Heart right ventricle (tissue), 16 donors: Measurements from ENCODE around the gene TTC36. TPM values are rescaled to one million over a fixed set of nuclear protein-coding genes. Genes with fewer than 3 reads are reported as not detected.

Source experiments
- ATAC-seq, 8 donors: fragments of 200-7000 bp; cut with Tn5 transposase; one replicate each; pipeline ENCODE4 v1.9.1; 2020; ENCODE audit warnings: mild to moderate bottlenecking in 8 of 8, moderate library complexity in 8 of 8, moderate number of reproducible peaks in 1 of 8
- DNase-seq, 2 donors: peaks; one replicate each; pipeline ENCODE4 v3.0.0-alpha.2; 2020
- H3K27ac ChIP-seq, 10 donors: fragments of 200-600 bp; sonication (generic) in 2 of 10; one replicate each; pipeline versions ENCODE4 v1.5.0 to v1.8.0; 2020 to 2022; ENCODE audit warnings: mild to moderate bottlenecking in 3 of 10
- H3K27me3 ChIP-seq, 7 donors: fragments of 200-600 bp; one replicate each; pipeline ENCODE4 v1.8.0; 2021 to 2022; ENCODE audit warnings: mild to moderate bottlenecking in 2 of 7
- H3K36me3 ChIP-seq, 9 donors: fragments of 200-600 bp; sonication (generic) in 1 of 9; one replicate each; pipeline versions ENCODE4 v1.5.0 to v1.8.0; 2020 to 2022; ENCODE audit warnings: mild to moderate bottlenecking in 2 of 9
- H3K4me1 ChIP-seq, 9 donors: fragments of 200-600 bp; sonication (generic) in 1 of 9; one replicate each; pipeline versions ENCODE4 v1.5.0 to v1.8.0; 2020 to 2022; ENCODE audit warnings: mild to moderate bottlenecking in 4 of 9
- H3K4me3 ChIP-seq, 10 donors: fragments of 200-600 bp; sonication (generic) in 2 of 10; one replicate each; pipeline versions ENCODE4 v1.5.0 to v1.8.0; 2020 to 2022; ENCODE audit warnings: mild to moderate bottlenecking in 7 of 10, moderate library complexity in 2 of 10
- H3K9me3 ChIP-seq, 11 donors: fragments of 200-600 bp in 10 of 11; sonication (generic) in 2 of 11; one replicate each; pipeline versions ENCODE4 v1.5.0 to v1.8.0; 2013 to 2022; ENCODE audit warnings: mild to moderate bottlenecking in 2 of 11, control low read depth in 1 of 11, moderate library complexity in 1 of 11
- CTCF ChIP-seq, 9 donors: fragments of 200-600 bp; sonication (generic) in 2 of 9; IDR thresholded peaks; one replicate each; pipeline versions ENCODE4 v1.5.0 to v1.8.0; 2021 to 2022; ENCODE audit warnings: antibody characterized with exemption in 9 of 9, mild to moderate bottlenecking in 5 of 9, moderate library complexity in 1 of 9
- WGBS, 2 donors: extraction: QIAGEN DNeasy Blood & Tissue Kit; methylation state at CpG; one replicate each; pipeline ENCODE4 v1.1.7; 2013; ENCODE audit warnings: inconsistent platforms in 1 of 2; 5-methylcytosine and 5-hydroxymethylcytosine counted together
- intact Hi-C, 10 donors: fragments of 100-400 bp; cut with DNase I; formaldehyde crosslinking; loops; one replicate each; pipeline versions ENCODE4 v1.11.1 to v1.14.2; 2022
- polyA plus RNA-seq, 2 donors: library from polyadenylated mRNA; stranded (reverse); fragments of 200-250 nt; gene quantifications; one replicate each; pipeline ENCODE4 v1.2.3, GENCODE V29; 2013
- total RNA-seq, 10 donors: library from RNA; stranded (reverse); fragmentation: NEBNext Ultra II Directional in 3 of 10; extraction: Animal tissue kit (Norgen Biotek cat#: 25700) in 3 of 10; gene quantifications; one replicate each; pipeline versions ENCODE4 v1.2.1 to v1.2.4, GENCODE V29; 2021 to 2023
- donor health status: Arrhythmogenic right ventricular cardiomyopathy.
- donor health status: ischemic (EF 13 %, LVEDD 7.1; RV severe dilation, severe dysfunction).
- donor health status: healthy with polysubstance abuse.
- donor health status: DM: no; HTN: yes; CAD: no.
- donor health status: DM: no; HTN: no; CAD: no.
- donor health status: ischemic (EF 25% LVEDD 6.9; RV normal size, moderate dysfunction).
- donor health status: ischemic (EF 25% LVEDD 5.7; RV mildly dilated, moderate dysfunction).
- donor health status: healthy.
- donor health status: DM: yes; HTN: yes; CAD: no.
- donor health status: Ischemic cardiomyopathy.
- donor health status: ischemic (EF 35%, LVEDD 5.7; RV mildly dilated, moderate dysfunction).
- donor health status: nonischemic (EF 11% LVEDD 7.7; RV severe dilation, severe dysfunction).
- donor health status: DM: yes; HTN: yes; CAD: no.
- donor health status: PGD.
- donor health status: ischemic (EF 29% LVEDD 5.4; RV normal size, mild dysfunction).
- donor health status: nonischemic (EF 23%, LVEDD 6.1; RV moderate dilation, normal function).

The TTC36 gene
- total and polyA plus RNA-seq, 12 donors: 0.16 to 1.8 (median 0.47) TPM; not detected in 4

GRCh38 chr11:118544010-118544646 is 16.9 kb downstream of the TTC36 start:
- Histone ChIP-seq H3K36me3 (peaks cover 0 to 85% (median 15%) of the 10 kb centered on the region in 9 donors), H3K4me1 (no peaks in the 10 kb centered on the region), H3K9me3 (no peaks in the 10 kb centered on the region), H3K4me3 (no peak overlapping the region), H3K27ac (no peak overlapping the region), H3K27me3 (no peaks in the 10 kb centered on the region)
- no peak for TF ChIP-seq CTCF (IDR thresholded peaks at IDR 0.05)
- ATAC-seq: no peak
- no peak for DNase-seq
- 92 to 95% methylated on average over 8 of the region's 8 CpGs for WGBS, 2 donors
- intact Hi-C loops: no loop called here

GRCh38 chr11:118544647-118545010 is 17.4 kb downstream of the TTC36 start:
- TF ChIP-seq CTCF (IDR thresholded peaks at IDR 0.05): no peak
- ATAC-seq (no peak), DNase-seq (no peak)
- no peaks in the 10 kb centered on the region for H3K4me1 ChIP-seq
- intact Hi-C loops: no loop called here
- WGBS, 2 donors: 87 to 93% methylated on average over 3 of the region's 3 CpGs
- no peak overlapping the region for H3K27ac ChIP-seq
- no peaks in the 10 kb centered on the region for H3K27me3 ChIP-seq
- H3K4me3 ChIP-seq: no peak overlapping the region
- no peaks in the 10 kb centered on the region for H3K9me3 ChIP-seq
- peaks cover 0 to 90% (median 20%) of the 10 kb centered on the region in 9 donors for H3K36me3 ChIP-seq

- Histone ChIP-seq H3K27ac (no peak overlapping the region), H3K4me1 (no peaks in the 10 kb centered on the region), H3K9me3 (no peaks in the 10 kb centered on the region), H3K4me3 (no peak overlapping the region), H3K27me3 (no peaks in the 10 kb centered on the region), H3K36me3 (peaks cover 0 to 95% (median 21%) of the 10 kb centered on the region in 9 donors)
- TF ChIP-seq CTCF (IDR thresholded peaks at IDR 0.05): no peak
- ATAC-seq: no peak
- no peak for DNase-seq
- intact Hi-C loops: no loop called here
- WGBS, 2 donors: 84 to 91% methylated on average over 5 of the region's 5 CpGs
Observed at GRCh38 chr11:118545533-118545932, 18.3 kb downstream of the TTC36 start.

GRCh38 chr11:118547132-118547531 is 19.9 kb downstream of the TTC36 start:
- H3K36me3 ChIP-seq: peaks cover 0 to 95% (median 34%) of the 10 kb centered on the region in 9 donors
- ATAC-seq (no peak), DNase-seq (no peak)
- no peaks in the 10 kb centered on the region for H3K9me3 ChIP-seq
- TF ChIP-seq CTCF (IDR thresholded peaks at IDR 0.05): no peak
- intact Hi-C loops: no loop called here
- no peak overlapping the region for H3K27ac ChIP-seq
- H3K4me3 ChIP-seq: no peak overlapping the region
- H3K4me1 ChIP-seq: no peaks in the 10 kb centered on the region
- 95 to 97% methylated on average over 2 of the region's 2 CpGs for WGBS, 2 donors
- H3K27me3 ChIP-seq: no peaks in the 10 kb centered on the region
